DMS114 treated with DMSO at 0.1 percent for 48 hours (cell line): ENCODE results near the gene AKAP12.
"Not testable (repeated sequence)": the region's sequence is repeated elsewhere in the genome, so short reads cannot be mapped to it uniquely, and the experiment has no call there.

ENCODE experiments used
- DNase-seq: peaks from one replicate; lab custom pipeline; 2025; ENCODE audit not compliant: unreplicated experiment; lab: John Stamatoyannopoulos, UW

The AKAP12 gene

GRCh38 chr6:151307501-151307900 is 67.7 kb downstream of the AKAP12 start:
- DNase-seq = no peak

GRCh38 chr6:151309619-151310018 is 69.9 kb downstream of the AKAP12 start:
- no peak for DNase-seq

DNA sequence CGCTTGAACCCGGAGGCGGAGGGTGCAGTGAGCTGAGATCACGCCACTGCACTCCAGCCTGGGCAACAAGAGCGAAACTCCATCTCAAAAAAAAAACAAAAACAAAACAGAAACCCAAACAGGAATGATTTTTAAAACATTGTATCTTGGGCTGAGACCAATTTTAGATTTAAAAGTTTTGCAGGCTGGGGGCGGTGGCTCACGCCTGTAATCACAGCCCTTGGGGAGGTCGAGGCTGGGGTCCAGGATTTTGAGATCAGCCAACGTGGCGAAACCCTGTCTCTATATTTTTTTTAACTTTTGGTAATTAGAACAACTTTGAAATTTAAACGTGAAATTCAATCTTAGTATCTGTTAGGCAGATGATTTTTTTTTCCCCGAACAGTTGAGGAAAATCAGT is 70.5 kb downstream of the AKAP12 start:
- DNase-seq = no peak

DNA sequence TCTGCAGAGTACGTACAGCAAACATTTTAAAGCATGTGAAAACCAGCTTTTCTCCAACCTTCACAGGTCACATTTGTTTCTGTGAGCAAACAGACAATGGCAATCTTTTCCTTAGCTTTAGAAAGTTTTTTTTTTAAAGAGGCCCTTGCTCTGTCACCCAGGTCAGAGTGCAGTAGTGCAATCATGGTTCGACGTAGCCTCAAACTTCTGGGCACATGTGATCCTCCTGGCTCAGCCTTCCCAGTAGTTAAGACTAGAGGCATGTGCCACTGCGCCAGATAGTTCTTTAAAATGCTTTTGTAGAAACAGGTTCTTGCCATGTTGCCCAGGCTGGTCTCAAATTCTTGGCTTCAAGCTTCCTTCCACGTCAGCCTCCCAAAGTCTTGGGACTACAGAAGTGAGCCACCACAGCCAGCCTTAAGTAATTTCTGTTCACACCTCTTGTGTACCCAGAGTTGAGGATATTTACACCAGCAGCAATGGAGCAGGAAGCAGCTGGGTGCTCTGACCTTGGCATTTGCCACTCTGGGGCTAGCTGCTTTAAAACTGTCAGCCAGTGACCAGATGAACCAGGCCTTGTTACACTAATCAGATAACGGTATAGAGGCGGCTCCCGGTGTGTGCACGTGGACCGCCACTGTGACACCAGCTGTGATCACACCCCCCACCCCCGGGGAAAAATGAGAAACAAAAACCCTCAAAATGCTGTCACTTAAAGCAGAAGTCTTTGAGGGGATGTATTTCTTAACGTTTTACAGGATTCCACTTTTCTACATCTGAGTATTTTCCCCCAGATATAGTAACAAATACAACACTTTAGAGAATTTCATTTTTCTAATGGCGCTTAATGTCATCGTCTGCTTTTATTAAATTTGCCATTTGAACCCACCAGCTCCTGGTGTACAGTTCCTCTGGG is 71.3 kb downstream of the AKAP12 start:
- no peak for DNase-seq

- DNase-seq = no peak
Measured at GRCh38 chr6:151313066-151313491, 73.3 kb downstream of the AKAP12 start.

- DNase-seq = not testable (repeated sequence)
Measured at GRCh38 chr6:151315661-151316060, 75.9 kb downstream of the AKAP12 start.

- DNase-seq = no peak
Measured at GRCh38 chr6:151317103-151317994, 77.6 kb downstream of the AKAP12 start.

DNA sequence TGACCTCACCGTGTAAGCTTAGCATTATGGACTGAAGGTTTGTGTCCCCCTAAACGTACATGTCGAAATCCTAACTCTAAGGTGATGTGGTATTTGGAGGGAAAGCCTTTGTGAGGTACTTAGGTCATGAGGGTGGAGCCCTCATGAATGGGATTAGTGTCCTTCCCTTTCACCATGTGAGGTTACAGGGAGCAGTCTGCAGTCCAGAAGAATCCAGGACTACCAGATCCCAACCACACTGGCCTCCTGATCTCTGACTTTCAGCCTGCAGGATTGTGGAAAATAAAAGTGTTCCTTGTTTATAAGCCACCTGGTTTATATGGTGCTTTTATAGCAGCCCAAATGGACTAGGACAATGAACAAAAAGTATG is 78.2 kb downstream of the AKAP12 start:
- no peak for DNase-seq

DNA sequence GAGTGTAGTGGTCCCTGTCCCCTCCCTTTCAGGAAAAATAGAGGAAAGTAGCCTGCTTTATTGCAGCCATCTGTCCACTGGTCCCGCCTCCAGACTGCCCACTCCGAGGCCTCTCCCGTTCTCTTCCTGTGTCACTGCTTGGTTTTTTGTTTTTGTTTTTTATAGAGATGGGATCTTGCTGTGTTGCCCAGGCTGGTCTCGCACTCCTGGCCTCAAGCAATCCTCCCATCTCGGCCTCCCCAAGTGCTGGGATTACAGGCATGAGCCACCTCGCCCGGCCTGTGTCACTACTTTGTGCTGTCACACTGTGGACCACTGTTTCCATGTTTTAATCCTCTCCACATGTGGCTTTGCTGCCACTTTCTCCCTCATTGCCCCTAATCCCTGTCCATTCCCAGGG is 80.4 kb downstream of the AKAP12 start:
- no peak for DNase-seq

DNA sequence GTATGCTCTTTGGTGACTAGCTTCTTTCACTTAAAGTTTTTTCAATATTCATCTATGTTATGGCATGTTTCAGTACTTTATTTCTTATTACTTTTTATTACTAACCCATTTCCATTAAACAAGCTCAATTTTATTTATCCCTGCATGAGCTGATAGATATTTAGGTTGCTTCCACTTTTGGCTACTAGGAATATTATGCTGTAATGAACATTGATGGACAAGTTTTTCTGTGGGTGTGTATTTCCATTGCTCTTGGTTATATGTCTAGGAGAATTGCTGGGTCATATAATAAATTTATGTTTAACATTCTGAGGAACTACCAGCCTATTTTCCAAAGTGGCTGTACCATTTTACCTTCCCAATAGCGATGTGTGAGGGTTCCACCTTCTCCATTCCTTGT is 81.7 kb downstream of the AKAP12 start:
- no peak for DNase-seq

- no peak for DNase-seq
Measured at GRCh38 chr6:151322570-151322969, 82.8 kb downstream of the AKAP12 start.

DNA sequence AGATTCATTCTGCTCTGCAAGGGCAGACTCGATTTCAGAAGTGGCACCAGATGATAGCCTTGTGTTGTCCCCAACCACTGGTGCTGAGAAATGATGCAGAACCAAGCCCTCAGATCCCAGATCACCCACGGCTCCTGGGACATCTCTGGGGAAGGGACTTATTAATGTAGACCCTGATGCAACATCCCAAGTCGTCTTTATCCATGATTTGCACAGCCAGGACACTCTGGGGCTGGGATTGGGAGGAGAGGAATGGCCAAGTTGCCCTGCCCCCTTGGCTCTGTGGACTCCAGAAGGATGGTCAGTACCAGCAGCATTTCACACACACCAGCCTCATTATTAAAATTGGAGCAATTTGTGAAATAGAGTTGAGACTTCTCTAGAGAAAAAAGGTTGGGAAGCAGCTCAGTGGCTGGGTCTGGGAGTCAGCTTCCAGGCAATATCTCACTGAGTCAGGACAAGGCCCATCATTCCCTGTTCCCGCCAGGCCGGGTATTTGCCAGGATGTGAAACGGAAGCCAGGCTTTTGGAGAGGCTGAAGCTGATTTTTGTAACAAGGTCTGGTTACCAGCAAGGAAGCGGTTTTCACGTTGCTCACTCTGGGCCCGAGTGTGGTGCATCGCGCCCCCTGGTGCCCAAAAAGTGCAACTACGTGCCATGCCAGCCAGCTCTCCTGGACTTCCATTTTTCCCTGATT is 84.2 kb downstream of the AKAP12 start:
- DNase-seq = peak; percentile 47

DNA sequence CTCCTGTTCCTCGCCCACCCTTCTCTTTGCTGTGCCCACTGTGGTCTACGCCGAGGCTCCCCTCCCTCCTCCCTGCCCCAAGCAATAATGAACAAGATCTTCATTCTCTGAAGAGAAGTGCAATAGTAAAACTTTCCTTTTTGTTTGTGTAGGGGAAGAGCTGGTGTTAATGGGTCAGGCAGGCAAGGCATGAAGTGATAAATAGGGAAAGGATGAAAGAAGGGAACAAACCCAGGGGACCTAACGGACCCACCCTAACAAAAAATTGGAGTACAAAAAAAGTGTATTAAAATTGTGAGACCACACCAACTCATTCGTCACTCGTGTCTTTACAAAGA is 84.7 kb downstream of the AKAP12 start:
- no peak for DNase-seq

GRCh38 chr6:151325075-151326050 is 85.6 kb downstream of the AKAP12 start:
- no peak for DNase-seq

- DNase-seq = no peak
Measured at GRCh38 chr6:151326116-151326825, 86.5 kb downstream of the AKAP12 start.

DNA sequence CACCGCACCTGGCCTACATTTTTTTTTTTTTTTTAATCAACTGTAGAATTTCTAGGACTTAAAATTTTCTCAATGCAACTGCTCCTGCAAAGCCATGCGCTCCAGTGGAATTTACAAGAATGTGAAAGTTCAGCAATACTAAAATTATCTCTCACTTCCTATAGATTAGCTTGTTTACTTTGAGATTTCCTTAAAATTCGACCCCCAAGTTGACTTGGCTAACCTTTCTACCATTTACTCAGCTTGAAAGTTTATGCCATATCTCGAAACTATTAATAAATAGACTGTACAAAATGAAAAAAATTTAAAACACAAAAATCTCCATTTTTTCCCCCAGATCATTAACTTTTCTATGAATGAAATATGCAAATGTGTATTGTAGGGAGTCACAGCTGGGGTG is 87.3 kb downstream of the AKAP12 start:
- DNase-seq = no peak

GRCh38 chr6:151330130-151330696 is 90.4 kb downstream of the AKAP12 start:
- no peak for DNase-seq

GRCh38 chr6:151335930-151336329 is 96.2 kb downstream of the AKAP12 start:
- DNase-seq = no peak

DNA sequence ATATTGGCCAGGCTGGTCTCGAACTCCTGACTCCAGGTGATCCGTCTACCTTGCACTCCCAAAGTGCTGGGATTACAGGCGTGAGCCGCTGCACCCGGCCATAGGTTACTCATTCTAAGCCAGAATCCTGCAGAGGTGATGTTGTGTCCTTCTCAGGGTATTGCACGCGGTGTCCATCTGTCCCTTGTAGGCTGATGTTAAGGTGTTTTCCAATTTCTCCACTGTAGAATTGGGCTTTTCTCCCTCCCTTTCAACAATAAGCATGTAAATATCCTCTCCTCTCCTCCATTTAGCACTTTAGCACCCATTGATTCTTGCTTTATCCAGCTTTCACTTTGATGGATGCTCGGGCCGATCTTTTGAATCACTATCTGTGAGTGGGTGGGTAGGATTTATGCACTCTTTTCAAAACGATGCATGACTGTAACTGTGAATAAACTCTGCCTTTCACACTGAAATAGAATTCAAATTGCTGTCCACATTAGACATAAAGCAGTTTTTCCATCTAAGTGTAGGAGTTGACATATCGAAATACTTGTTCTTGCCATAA is 99.0 kb downstream of the AKAP12 start:
- no peak for DNase-seq
